ENCODE data around the gene OGA. TPM values are rescaled to one million over a fixed set of nuclear protein-coding genes. Genes with fewer than 3 reads are reported as not detected.

Gene OGA
- total and polyA plus RNA-seq, 9 of the 15 experiments (the other 6 are each of a cell fraction or from before 2014, with no cell fraction given) = 13.5 to 73.5 (median 59.5) TPM

DNA sequence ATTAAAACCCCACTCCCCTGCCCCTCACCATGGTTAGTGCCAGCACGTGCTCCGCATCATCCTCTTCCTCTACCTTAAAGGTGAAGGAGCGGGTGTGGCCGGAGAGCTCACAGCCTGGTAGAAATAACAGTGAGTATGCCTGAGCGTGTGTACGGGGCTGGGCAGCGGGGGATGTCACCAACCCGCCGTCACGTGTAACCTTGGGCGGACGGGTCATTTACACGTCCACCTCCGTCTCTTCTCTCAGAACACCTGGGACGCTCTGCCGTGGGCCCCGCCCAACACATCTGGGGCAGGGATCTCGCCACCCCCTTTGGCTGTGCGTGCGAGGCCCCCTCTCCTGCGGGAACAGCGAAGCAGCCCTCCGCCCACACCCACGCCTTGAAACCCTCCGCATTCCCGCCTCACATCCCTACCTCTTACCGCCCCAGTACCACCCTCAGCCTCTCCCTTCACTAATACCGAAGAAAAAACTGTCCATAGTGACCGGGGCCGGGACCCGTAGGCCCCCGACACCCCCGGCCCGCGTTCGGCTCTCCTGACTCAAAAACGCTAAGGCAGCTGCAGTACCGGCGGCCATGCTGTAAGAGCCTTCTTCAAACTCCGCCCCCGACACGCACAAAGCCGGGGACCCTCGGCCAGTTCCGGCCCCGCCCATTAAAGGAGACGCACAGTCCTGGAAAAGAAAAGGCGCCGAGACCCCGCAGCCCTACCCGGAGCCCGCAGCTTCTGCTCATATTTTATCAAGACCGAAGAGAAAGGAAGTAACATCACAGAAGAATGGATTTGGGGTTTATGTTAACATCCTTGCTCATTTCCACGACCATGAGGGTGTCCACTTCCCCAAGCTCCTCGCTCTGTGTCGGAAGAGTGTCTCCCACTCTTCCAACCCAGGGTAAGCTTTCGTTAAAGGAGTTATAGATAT is 35.2 kb downstream of the OGA start, which contains the start of gene NPM3 (continued):
- TF ChIP-seq, protein P1, sequence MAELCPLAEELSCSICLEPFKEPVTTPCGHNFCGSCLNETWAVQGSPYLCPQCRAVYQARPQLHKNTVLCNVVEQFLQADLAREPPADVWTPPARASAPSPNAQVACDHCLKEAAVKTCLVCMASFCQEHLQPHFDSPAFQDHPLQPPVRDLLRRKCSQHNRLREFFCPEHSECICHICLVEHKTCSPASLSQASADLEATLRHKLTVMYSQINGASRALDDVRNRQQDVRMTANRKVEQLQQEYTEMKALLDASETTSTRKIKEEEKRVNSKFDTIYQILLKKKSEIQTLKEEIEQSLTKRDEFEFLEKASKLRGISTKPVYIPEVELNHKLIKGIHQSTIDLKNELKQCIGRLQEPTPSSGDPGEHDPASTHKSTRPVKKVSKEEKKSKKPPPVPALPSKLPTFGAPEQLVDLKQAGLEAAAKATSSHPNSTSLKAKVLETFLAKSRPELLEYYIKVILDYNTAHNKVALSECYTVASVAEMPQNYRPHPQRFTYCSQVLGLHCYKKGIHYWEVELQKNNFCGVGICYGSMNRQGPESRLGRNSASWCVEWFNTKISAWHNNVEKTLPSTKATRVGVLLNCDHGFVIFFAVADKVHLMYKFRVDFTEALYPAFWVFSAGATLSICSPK (IDR thresholded peaks at IDR 0.05; ENCODE audit: borderline replicate concordance) = no peak
- TF ChIP-seq PCBP1 (IDR thresholded peaks at IDR 0.05; ENCODE audit: low read depth, low read length, poor library complexity, severe bottlenecking) (no peak), RBM34 (IDR thresholded peaks at IDR 0.05; ENCODE audit: borderline replicate concordance, insufficient read depth, low read length) (no peak), BDP1 (IDR thresholded peaks at IDR 0.05; ENCODE audit: insufficient read depth, insufficient read length) (no peak), HDAC1 (IDR thresholded peaks at IDR 0.05) (peak in 1 of 2 experiments; percentile 90; a peak in 2 of 4 replicates), ZNF583 (CRISPR knock-in tag; IDR thresholded peaks at IDR 0.05) (no peak), MECOM (CRISPR knock-in tag; IDR thresholded peaks at IDR 0.05) (no peak), PKNOX1 (IDR thresholded peaks at IDR 0.05) (no peak), NFXL1 (CRISPR knock-in tag; IDR thresholded peaks at IDR 0.05) (no peak), NFIX (CRISPR knock-in tag; IDR thresholded peaks at IDR 0.05; ENCODE audit: low read depth) (no peak), ZNF717 (CRISPR knock-in tag; IDR thresholded peaks at IDR 0.05) (no peak), ZNF511 (CRISPR knock-in tag; IDR thresholded peaks at IDR 0.05) (no peak)
- TF ChIP-seq, protein P2, sequence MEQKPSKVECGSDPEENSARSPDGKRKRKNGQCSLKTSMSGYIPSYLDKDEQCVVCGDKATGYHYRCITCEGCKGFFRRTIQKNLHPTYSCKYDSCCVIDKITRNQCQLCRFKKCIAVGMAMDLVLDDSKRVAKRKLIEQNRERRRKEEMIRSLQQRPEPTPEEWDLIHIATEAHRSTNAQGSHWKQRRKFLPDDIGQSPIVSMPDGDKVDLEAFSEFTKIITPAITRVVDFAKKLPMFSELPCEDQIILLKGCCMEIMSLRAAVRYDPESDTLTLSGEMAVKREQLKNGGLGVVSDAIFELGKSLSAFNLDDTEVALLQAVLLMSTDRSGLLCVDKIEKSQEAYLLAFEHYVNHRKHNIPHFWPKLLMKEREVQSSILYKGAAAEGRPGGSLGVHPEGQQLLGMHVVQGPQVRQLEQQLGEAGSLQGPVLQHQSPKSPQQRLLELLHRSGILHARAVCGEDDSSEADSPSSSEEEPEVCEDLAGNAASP (IDR thresholded peaks at IDR 0.05) = no peak
- TF ChIP-seq, protein P3, sequence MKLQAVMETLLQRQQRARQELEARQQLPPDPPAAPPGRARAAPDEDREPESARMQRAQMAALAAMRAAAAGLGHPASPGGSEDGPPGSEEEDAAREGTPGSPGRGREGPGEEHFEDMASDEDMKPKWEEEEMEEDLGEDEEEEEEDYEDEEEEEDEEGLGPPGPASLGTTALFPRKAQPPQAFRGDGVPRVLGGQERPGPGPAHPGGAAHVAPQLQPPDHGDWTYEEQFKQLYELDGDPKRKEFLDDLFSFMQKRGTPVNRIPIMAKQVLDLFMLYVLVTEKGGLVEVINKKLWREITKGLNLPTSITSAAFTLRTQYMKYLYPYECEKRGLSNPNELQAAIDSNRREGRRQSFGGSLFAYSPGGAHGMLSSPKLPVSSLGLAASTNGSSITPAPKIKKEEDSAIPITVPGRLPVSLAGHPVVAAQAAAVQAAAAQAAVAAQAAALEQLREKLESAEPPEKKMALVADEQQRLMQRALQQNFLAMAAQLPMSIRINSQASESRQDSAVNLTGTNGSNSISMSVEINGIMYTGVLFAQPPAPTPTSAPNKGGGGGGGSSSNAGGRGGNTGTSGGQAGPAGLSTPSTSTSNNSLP (IDR thresholded peaks at IDR 0.05; ENCODE audit: borderline replicate concordance, low read depth, low read length) = no peak
- TF ChIP-seq, protein P4, sequence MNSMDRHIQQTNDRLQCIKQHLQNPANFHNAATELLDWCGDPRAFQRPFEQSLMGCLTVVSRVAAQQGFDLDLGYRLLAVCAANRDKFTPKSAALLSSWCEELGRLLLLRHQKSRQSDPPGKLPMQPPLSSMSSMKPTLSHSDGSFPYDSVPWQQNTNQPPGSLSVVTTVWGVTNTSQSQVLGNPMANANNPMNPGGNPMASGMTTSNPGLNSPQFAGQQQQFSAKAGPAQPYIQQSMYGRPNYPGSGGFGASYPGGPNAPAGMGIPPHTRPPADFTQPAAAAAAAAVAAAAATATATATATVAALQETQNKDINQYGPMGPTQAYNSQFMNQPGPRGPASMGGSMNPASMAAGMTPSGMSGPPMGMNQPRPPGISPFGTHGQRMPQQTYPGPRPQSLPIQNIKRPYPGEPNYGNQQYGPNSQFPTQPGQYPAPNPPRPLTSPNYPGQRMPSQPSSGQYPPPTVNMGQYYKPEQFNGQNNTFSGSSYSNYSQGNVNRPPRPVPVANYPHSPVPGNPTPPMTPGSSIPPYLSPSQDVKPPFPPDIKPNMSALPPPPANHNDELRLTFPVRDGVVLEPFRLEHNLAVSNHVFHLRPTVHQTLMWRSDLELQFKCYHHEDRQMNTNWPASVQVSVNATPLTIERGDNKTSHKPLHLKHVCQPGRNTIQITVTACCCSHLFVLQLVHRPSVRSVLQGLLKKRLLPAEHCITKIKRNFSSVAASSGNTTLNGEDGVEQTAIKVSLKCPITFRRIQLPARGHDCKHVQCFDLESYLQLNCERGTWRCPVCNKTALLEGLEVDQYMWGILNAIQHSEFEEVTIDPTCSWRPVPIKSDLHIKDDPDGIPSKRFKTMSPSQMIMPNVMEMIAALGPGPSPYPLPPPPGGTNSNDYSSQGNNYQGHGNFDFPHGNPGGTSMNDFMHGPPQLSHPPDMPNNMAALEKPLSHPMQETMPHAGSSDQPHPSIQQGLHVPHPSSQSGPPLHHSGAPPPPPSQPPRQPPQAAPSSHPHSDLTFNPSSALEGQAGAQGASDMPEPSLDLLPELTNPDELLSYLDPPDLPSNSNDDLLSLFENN (IDR thresholded peaks at IDR 0.05; ENCODE audit: low read depth in 2 of 2, low read length in 2 of 2) = no peak

All from K562 (cell line).